Measurements from ENCODE around the gene SRSF10. TPM values are rescaled to one million over a fixed set of nuclear protein-coding genes. Genes with fewer than 3 reads are reported as not detected.
A peak's percentile ranks its signal among the peaks of the same experiment; 100 is the strongest.

Gene SRSF10
- total and polyA plus RNA-seq, 9 of the 15 experiments (the other 6 are each of a cell fraction or from before 2014, with no cell fraction given): 154 to 264 (median 205) TPM

- TF ChIP-seq HINFP (tag; conservative IDR thresholded peaks at IDR 0.05; ENCODE audit: low read depth): no peak
- TF ChIP-seq ZNF512 (tag; IDR thresholded peaks at IDR 0.05): peak; percentile 39; the same call in 1 of the 2 replicates
- TF ChIP-seq MCM3 (IDR thresholded peaks at IDR 0.05): no peak
- TF ChIP-seq ZNF263 (CRISPR knock-in tag; IDR thresholded peaks at IDR 0.05; ENCODE audit: borderline replicate concordance): no peak
- TF ChIP-seq CREB5 (CRISPR knock-in tag; IDR thresholded peaks at IDR 0.05): no peak
- TF ChIP-seq SMARCB1 (IDR thresholded peaks at IDR 0.05; ENCODE audit: insufficient read length, low read depth): no peak
- peak; percentile 86 for TF ChIP-seq TBP (optimal IDR thresholded peaks at IDR 0.05; ENCODE audit: low read depth, low read length)
- no peak for TF ChIP-seq CREBBP (IDR thresholded peaks at IDR 0.05; ENCODE audit: low read depth, low read length)
- peak; percentile 64; the same call in 1 of the 2 replicates for TF ChIP-seq NKRF (IDR thresholded peaks at IDR 0.05; ENCODE audit: borderline replicate concordance)
- no peak for TF ChIP-seq CHD1 (IDR thresholded peaks at IDR 0.05; ENCODE audit: low read length)
- TF ChIP-seq ZBTB2 (IDR thresholded peaks at IDR 0.05): peak; percentile 77
- TF ChIP-seq ASH1L (IDR thresholded peaks at IDR 0.05; ENCODE audit: borderline replicate concordance, low read depth, partially characterized antibody): no peak
- no peak for TF ChIP-seq STAG1 (CRISPR knock-in tag; IDR thresholded peaks at IDR 0.05; ENCODE audit: borderline replicate concordance)
- 0 out of 2 replicates have a peak, but pooled peaks have one; percentile 24 for TF ChIP-seq IRF9 (tag; IDR thresholded peaks at IDR 0.05)
- peak; percentile 70 for TF ChIP-seq POLR2A (conservative IDR thresholded peaks at IDR 0.05)
- no peak for TF ChIP-seq MXD1 (CRISPR knock-in tag; IDR thresholded peaks at IDR 0.05; ENCODE audit: borderline replicate concordance, poor library complexity, severe bottlenecking)
- no peak for TF ChIP-seq ZNF124 (CRISPR knock-in tag; IDR thresholded peaks at IDR 0.05)
- TF ChIP-seq BMI1 (IDR thresholded peaks at IDR 0.05; ENCODE audit: low read length): no peak
These were observed 21.2 kb downstream of the SRSF10 start (continued) for GRCh38 chr1:23958810-23959460.

All from K562 (cell line).